ENCODE results near the gene ASB15.
A peak's percentile ranks its signal among the peaks of the same experiment; 100 is the strongest.
"Not testable (repeated sequence)": the region's sequence is repeated elsewhere in the genome, so short reads cannot be mapped to it uniquely, and the experiment has no call there.

ASB15 gene

DNA sequence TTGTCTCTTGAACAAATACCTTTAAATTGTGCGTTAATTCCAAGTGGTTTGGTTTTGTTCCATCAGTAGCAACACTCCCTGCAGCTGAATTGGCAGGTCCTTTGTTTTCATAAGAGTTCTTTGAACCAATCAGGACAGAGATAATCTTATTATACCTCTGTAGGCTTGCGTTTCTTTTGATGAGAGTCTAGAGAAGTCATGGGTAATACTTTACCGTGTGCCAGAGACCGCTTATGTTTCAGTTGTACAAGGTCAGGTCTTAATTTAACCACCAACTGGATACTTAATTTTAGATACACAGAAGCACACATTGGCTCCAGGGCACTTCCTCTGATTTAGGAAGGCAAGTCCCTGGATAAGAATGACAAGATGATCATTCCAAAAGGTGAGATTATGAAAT lies at the start of gene ASB15:
Gene ASB15, plus strand, starts transcription at position 292 of the 400 bp plus-strand sequence. CDS start 12,682 bp downstream, outside the sequence.
- DNase-seq = peak in 2 of 3 experiments; percentile 34 to 77

- DNase-seq = not testable (repeated sequence)
Measured at GRCh38 chr7:123552134-123552533, 49.5 kb upstream of the ASB15 start.

- DNase-seq = no peak
Measured at GRCh38 chr7:123552641-123553040, 49.0 kb upstream of the ASB15 start.

- DNase-seq = no peak
Measured at GRCh38 chr7:123553159-123553558, 48.5 kb upstream of the ASB15 start.

DNA sequence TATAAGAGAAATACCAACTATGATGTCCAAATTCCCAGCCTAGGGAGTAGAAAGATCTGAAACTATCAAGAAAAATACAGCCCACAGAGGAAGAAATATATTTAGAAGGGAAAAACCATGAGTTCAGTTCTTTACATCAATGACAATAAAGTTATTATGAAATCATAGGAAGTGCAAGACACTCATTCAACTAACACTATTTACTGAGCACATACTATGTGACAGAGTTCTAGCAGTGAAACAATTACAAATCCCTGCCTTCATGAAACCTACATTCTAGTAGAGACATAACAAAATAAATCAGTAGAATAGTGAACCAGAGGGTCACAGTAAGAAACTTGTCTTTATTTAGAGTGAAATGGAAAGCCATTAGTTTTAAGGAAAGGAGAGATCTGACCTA lies 46.1 kb upstream of the ASB15 start:
- DNase-seq = no peak

- no peak for DNase-seq
Measured at GRCh38 chr7:123557016-123557397, 44.6 kb upstream of the ASB15 start.

DNA sequence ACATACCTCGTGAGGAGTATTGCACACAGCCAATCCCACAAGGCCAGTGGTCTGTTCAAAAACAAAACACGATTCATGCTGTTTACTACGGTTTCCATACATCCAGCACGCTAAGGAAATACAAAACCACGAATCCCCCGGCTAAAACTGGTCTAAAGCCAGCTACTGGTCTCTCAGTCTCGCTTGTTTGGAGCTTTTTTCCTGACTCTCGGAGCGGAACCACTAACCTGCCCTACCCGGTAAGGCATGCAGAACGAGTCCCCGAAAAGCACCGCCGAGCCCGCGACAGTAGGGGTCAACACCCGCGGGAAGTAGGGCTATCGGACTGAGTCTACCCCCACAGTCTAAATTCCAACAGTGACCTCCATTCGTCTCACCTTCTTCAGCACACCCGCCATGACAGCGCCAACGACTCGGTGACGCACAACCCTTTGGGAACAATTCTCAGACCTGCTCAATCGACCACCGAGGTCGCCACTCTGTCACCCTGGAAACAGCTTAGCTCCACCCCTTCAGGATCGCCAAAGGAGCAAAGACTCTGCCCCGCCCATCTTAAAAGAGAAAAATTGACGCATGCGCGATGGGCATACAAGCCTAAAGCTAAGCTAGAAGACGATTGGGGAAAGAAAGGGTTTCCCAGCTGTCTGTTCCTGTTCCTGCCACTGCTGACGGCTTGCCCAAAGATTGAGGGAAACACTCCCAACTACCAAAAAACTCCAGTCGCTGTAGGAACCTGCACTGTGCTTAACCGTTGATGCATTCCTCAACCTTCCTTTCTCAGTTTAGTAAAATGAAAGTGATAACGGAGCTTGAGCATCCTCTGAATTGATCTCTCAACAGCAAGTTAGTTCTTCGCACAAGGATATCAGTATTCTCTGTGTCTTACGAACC lies 44.0 kb upstream of the ASB15 start, which contains the start of gene NDUFA5:
Gene NDUFA5, minus strand, starts transcription at position 421 of the 891 bp plus-strand sequence. Its CDS starts 23 bp downstream, at position 398.
- peak; percentile 100 for DNase-seq

DNA sequence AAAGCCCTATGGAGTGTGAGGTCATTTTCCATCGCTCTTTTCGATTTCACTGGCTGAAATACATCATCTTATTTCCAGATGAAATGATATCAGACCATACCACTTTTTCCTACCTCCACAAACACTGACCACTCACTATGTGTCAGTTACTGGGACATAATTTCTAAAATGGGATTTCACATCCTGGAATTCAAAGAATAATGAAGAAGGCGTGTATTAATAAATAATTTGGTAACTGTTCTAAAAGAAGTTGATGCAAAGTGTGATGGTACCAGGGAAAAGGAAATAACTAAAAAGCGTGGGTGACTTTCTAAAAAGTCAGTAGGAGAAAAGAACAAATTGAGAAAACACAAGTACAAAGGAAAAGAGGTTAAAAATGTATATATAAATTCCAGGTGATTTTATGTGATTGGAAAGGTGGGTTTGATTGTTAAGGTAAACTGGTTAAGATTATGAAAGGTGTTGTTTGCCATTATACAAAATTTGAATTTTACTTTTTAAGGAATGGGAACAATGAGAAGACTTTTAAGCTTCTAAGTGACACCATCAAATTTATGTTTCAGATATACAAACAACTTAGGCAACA lies 43.2 kb upstream of the ASB15 start:
- DNase-seq = no peak

- no peak for DNase-seq
Measured at GRCh38 chr7:123562121-123562520, 39.5 kb upstream of the ASB15 start.

GRCh38 chr7:123569352-123570010 lies 32.1 kb upstream of the ASB15 start:
- DNase-seq = no peak

DNA sequence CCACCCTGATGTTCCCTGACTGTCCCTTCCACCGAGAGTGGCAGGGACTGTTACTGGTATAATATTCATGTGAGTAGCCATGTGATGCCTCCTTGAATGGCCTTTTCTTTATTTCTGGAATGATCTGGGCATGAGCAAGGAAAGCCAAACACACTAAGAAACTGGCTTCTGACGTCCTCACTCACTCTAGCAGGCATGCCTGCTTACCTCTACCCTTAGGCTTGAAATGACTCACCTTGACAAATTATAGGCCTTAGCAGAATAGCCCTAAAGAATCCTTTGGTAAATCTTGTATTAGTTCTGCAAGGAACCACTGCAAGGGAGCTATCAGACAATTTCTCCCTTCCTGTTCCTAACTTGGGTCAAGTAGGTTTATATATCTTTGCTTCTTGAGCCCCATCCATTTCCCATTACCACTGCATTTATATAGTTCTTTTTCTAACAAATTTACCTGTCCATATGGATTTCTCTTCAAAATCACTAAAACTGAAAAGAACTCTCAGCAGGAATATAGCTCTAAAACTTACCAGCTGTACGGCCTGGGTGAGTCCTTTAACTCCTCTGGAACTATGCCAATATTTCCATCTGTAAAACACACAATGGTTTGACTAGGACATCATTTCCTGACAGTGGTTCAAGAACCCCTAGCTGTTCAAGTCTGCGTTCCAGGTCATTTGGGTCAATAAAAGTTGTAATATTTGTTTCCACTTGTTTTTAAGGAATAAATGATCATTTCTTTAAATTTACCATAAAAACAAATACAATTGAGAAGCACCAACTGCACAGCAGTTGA lies 31.0 kb upstream of the ASB15 start:
- peak in 2 of 3 experiments; percentile 25 to 55 for DNase-seq

GRCh38 chr7:123571187-123571586 lies 30.4 kb upstream of the ASB15 start:
- no peak for DNase-seq

DNA sequence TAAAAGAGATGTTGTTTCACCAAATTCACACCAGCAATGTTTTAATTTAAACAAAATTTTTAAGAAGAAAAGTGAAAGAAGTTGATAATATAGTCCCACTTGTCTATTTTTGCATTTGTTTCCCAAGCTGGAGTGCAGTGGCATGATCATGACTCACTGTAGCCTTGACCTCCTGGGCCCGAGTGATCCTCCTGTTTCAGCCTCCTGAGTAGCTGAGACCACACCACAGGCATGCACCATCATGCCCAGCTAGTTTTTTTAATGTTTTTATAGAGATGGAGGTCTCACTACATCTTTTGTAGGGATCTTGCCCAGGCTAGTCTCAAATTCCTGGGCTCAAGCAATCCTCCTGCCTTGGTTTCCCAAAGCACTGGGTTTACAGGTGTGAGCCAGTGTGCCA lies 29.9 kb upstream of the ASB15 start:
- no peak for DNase-seq

GRCh38 chr7:123573341-123573740 lies 28.3 kb upstream of the ASB15 start:
- DNase-seq = no peak

- no peak for DNase-seq
Measured at GRCh38 chr7:123573896-123574467, 27.6 kb upstream of the ASB15 start.

- DNase-seq = no peak
Measured at GRCh38 chr7:123579416-123579815, 22.2 kb upstream of the ASB15 start.

- peak; percentile 49 to 82 (median 59) for DNase-seq
Measured at GRCh38 chr7:123580406-123581161, 21.0 kb upstream of the ASB15 start.

DNA sequence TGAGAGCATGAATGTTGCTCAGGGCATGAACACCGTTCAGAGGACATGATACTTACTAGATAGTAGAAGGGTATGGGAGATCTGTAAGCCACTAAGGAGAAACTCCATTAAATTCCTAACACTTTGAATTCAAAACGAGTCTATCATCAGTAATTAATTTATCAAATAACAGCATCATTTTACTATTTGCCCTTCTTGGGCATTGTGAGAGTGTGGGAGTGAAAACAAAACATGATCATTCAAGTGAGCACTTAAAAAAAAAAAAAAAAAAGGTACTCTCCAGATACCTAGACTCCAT lies 20.5 kb upstream of the ASB15 start:
- no peak for DNase-seq

DNA sequence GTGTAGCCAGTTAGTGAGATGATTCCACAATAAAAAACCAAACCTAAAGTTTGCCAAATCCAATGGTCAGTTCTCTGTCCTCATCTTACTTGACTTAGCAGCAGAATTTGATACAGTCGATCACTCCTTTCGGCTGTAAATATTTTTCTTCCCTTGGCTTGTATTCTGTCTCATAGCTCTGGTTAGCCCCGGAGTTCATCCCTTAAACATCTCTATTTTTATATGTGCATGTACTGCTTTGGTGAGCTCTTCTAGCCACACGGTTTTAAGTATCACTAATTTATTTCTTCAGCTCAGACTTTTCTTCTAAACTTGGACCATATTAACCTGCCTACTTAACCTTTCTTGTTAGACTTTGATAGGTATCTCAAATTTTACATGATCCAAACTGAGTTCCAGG lies 17.8 kb upstream of the ASB15 start:
- DNase-seq = no peak

GRCh38 chr7:123588376-123588775 lies 13.2 kb upstream of the ASB15 start:
- DNase-seq = no peak

GRCh38 chr7:123594813-123595241 lies 6.8 kb upstream of the ASB15 start:
- peak; percentile 54 to 89 (median 76) for DNase-seq

GRCh38 chr7:123598657-123599056 lies 3.0 kb upstream of the ASB15 start:
- no peak for DNase-seq
